Fibroblast of mammary gland (primary cell): ENCODE results near the gene CCDC85C.

Experiments
- DNase-seq: peaks from one replicate; pipeline ENCODE4 v3.0.0-alpha.2; 2010; ENCODE audit warnings: low read depth
- H3K4me3 ChIP-seq: 2 replicates; pipeline ENCODE4 v1.5.1; 2011; ENCODE audit warnings: low read depth, mild to moderate bottlenecking, low read length, moderate library complexity; ENCODE audit not compliant: control insufficient read depth
- TF ChIP-seq, protein P1 (sequence below): conservative IDR thresholded peaks from 2 replicates; pipeline ENCODE4 v1.5.1; 2011; ENCODE audit warnings: low read depth, low read length, inconsistent platforms; ENCODE audit not compliant: control insufficient read depth, insufficient read depth

CCDC85C gene

DNA sequence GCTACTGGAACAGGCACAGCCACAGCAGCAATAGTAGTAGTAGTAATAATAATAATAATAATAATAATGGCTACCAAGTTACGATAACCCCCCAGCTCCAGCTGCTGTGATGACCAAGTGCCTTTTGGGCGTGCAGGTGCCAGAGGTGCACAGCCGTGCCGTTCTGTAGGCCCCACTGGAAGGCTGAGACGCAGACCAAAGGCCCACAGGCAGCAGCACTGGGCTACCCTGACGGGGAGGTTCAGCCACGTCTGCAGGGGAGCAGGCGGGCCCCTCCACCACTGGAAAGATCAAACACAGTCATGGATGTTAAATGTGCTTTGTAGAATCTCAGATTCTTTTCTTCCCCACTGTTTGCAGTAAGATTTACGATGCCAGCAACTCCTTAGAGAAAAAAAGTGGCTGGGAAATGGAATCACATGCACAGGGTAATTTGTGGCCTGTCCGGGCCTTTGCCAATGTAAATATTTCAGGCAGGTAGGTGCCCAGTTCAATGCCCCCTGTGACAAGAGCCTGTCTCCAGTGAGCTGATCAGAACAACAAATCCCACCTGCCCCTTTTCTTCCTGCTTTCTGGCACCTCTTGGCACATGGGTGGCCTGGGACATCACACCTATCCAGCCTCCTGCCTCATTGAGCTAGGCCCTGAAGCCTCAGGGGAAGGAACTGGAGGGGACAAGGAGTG is 32.6 kb downstream of the CCDC85C start:
- TF ChIP-seq, protein P1, sequence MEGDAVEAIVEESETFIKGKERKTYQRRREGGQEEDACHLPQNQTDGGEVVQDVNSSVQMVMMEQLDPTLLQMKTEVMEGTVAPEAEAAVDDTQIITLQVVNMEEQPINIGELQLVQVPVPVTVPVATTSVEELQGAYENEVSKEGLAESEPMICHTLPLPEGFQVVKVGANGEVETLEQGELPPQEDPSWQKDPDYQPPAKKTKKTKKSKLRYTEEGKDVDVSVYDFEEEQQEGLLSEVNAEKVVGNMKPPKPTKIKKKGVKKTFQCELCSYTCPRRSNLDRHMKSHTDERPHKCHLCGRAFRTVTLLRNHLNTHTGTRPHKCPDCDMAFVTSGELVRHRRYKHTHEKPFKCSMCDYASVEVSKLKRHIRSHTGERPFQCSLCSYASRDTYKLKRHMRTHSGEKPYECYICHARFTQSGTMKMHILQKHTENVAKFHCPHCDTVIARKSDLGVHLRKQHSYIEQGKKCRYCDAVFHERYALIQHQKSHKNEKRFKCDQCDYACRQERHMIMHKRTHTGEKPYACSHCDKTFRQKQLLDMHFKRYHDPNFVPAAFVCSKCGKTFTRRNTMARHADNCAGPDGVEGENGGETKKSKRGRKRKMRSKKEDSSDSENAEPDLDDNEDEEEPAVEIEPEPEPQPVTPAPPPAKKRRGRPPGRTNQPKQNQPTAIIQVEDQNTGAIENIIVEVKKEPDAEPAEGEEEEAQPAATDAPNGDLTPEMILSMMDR = no peak
- no peak for DNase-seq
- H3K4me3 ChIP-seq = no peak overlapping the region

DNA sequence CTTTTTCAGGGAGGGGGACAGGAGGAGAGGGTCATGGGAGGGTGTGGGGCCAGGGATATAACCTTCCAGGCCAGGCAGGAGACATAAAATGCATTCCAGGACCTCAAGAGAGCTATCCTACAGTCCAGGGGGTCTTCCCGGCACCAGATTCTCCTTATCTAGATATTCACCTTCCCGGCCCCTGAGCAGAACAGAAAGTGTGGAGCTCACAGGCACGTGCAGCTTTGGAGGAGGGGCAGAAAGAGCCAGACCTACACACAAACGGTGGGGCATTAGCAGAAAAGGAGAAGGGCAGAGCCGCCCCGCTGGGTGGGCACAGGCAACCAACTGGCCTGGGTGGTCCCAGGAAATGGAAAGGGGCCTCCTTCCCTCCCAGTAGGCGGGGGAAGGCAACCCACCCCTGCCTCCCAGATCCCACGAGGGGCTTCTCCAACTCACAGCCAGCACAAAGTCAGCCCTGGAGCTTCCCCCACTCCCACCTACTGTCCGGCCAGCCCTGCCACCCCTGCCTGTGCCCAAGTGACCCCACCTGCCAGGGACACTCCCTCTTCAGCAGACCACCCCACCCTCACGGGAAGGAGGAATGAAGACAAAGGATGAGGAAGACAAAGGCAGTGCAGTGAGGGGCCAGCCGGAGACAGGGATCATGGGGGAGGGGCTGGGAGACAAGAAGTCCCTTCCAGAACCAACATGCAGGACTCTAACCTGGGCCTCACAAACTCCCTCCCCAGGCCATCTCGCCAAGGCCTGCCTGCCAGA is 33.3 kb downstream of the CCDC85C start:
- no peak for DNase-seq
- TF ChIP-seq, protein P1 = no peak

DNA sequence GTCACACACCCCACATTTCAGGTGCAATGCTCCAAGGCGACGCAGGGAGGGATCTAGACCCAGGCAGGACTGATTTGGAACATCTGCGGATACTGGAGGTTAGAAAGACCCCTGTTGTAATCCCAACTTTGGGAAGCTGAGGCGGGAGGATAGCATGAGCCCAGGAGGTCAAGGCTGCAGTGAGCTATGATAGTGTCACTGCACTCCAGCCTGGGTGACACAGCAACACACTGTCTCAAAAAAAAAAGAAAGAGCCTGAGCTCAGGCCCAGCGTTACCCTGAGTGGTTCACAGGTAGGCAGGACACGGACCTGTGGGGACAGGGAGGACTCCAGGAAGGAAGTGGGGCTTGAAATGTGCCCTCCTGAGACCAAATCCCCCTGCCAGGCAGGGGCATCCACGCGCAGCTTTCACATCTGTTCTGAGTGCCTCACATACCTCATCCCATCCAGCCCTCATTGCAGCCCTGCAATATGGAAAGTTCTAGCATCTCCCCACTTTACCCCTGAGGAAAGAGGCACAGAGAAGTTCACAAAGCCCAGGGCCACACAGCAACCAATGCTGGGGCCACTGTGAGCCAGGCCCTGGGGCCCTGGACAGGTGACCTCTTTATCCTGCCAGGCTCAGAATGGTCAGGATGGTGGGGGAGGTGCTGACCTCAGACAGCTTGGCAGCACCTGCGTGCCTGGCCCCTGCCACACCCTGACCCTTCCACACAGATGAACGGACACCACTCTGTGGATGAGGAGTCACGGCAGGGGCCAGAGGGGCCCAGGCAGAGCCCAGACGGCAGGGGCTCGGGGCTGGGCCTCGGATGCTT is 34.1 kb downstream of the CCDC85C start:
- no peak for DNase-seq
- no peak overlapping the region for H3K4me3 ChIP-seq
- TF ChIP-seq, protein P1 = no peak

More for the DNA sequence above, 33.3 kb downstream of the CCDC85C start:
- no peak overlapping the region for H3K4me3 ChIP-seq

DNA sequence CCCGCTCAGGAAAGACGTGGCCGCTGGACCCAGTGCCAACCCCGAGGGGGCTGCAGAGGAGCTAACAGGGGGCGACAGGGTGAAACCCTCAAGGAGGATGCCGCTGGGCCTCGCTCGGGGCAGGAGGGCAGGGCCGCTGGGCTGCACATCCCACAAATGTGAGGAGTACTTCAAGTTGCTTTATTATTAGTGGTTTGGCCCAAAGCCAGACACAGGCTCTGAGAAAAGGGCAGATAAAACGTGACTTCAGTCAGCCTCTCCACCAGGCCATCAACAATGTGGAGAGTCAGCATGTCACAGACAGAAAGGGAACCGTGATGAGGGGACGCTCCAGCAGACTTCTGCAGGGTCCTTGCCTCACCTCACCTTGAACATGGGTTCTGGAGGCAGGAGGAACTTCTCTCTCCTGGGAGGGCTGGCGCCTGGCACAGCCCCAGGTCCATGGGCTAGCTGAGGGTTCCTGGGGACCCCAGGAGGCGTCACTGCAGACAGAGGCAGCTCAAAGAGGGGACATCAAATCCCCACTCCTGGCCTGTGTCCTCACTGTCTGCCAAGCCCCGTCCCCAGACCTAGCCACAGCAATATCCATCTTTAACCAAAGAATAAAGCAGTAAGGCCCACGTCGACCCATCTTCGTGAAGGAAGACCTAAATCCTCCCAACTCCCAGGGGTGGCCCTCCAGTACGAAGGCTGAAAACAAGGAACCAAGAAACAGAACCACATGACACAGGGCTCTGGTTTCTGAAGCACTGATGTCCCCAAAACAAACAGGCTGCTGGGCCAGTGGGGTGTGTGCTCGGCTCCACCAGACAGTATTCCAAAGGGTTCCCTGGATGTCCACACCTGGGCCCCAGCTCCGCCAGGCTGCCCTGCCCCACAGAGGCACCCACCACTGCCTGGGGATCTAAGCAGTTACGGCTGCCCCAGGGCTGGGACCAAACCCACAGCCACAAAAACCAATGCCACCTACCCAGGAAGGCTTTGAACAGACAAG is 35.1 kb downstream of the CCDC85C start:
- TF ChIP-seq, protein P1 = no peak
- no peak overlapping the region for H3K4me3 ChIP-seq
- no peak for DNase-seq

DNA sequence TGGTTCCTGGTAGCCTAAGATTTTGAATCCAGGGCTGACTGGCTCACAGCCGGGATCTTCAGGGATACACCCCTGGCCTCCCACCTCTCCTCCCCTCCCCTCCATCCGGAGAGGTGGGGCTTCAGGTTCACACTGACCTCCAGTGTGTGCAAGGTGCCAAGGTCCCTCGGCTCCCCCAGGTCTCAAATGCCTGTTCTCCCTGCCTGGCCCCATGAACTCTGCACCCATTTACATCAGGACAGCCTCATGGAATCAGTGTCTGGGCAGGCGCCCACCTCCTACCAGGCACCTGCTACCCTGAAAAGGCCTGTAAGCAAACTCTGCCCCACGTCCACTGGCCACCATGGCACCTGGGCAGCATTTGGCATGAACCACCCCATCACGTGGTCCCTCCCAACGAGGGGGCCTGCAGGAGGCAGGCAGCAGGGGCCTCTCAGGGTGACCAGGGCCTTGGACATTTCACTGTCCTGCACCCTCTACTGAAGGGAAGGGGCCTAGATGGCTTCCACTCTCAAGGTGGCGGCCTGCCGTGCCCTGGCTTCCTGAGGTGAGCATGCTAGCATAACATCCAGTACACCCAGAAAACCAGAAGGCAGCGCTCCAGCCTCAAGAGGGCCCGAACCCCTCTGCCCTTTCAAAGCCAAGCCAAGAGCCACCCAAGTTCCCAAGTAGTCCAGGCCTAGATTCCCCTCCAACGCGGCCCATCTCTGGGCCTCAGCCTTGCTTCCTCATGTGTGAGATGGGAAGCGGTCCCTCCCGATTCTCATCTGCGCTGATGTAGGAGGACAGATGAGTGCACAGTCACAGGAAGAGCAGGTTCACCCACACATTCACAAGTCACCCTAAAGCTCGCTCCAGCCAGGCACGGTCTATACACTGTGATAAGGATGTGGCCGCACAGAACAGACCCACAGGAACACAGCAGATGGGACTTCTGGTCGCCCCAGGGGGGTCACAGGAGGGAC is 37.3 kb downstream of the CCDC85C start:
- TF ChIP-seq, protein P1 = no peak

More for the DNA sequence above, 37.3 kb downstream of the CCDC85C start:
- DNase-seq = no peak
- no peak overlapping the region for H3K4me3 ChIP-seq
